HuH-7.5 (cell line): Measurements from ENCODE around the gene TTC7B.

Experiments used
- DNase-seq: peaks from one replicate; pipeline ENCODE4 v3.0.0; 2011; ENCODE audit warnings: low spot score

TTC7B gene

GRCh38 chr14:90648421-90648820 is 167.8 kb downstream of the TTC7B start:
- DNase-seq, result no peak

DNA sequence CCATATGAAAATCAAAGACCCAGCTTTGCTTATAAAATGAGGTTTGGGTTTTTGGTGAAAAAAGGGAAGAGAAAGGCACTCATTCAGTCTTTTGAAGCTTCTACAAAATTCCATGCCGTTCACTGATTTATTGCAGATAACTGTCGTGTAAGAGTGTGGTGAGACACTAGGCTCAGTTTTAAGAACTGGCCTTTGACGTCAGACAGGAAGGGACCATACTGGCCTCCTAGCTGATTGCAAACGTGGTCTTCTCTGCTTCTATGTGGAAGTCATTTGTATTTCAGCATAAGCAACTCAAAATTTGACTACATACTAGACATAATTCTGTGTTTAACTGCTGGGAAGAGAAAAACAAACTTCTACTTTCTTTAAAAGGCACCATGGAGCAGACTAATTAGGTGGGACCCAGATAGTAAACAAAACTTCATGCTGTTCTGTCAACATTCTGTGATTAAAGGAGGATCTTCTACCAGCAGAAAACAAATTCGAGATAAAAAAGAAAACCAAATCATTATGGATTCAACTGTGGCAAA is 168.7 kb downstream of the TTC7B start:
- DNase-seq, result no peak

DNA sequence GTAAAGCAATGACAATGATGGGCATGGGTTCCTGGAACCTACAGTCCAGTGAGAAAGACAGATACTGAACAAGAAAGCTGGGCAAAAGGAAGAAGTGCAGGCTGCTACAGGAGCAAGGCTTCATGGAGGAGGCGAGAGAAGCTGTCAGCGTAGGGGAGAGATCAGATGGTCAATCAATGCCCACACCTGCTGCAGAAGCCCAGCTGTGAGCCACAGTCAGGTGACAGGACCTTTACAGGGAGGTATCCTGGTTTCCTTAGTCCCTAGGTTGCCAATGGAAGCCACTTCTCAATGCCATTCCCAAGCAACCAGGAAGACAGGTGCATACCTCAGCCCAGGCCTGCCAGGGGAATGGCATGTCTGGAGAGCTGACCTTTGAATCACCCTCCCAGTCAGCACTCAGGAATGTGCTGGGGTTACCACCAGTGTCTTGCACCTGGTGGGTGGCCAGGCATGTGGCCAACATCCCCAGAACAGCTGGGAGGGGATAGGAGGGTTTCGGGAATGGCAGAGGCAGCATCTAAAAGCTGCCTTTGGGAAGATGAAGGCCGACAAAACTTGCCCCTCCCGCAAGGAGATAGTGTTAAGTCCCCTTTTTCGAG is 170.3 kb downstream of the TTC7B start:
- DNase-seq, result no peak

DNA sequence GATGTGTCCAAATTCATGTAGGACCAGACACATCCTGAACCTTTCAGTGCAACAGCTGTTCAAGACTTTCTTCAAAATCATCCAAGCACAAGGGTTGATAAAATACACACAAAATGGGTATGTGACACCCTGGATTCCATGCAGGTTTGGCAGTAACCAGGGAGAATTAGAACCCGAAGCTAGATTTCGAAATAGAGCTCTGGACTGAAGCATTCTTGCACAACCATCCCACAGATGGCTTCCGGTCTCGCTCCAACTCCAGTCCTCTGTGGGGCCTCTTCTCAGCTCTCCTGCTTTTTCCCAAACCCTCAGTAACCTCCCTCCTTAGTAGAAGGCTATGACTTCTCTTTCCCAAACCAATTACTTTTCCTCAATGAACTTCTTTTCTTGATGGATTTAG is 171.3 kb downstream of the TTC7B start:
- no peak for DNase-seq

GRCh38 chr14:90643982-90644670 is 172.1 kb downstream of the TTC7B start:
- no peak for DNase-seq

GRCh38 chr14:90642244-90642717 is 173.9 kb downstream of the TTC7B start:
- DNase-seq, result no peak

DNA sequence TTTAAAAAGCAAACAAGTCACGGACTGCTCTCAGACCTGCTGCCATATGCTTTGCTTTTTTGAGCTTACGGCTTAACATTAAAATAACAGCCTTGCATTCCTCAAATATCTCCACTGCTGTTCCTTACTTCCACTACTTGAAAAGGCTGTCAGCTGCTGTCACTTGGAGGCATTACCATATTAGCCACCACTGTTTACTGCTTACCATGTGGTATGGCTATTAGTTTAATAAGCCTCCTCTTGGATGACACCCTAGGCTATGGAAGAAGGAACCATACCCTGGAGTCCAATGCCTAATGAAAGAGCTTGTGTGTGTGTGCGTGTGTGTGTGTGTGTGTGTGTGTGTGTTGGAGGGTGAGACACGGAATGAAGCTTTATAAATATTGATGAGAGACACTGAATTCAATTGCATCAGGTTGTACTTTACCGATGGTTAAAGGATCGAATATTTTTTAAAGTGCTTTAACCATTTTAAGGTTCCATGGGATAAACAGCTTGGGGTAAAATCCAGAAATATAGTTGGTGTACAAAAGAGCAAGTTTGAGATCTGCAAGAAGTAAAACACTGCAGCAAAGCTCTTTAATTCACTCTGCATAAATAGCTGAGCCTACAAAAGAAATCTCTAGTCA is 174.5 kb downstream of the TTC7B start:
- no peak for DNase-seq

DNA sequence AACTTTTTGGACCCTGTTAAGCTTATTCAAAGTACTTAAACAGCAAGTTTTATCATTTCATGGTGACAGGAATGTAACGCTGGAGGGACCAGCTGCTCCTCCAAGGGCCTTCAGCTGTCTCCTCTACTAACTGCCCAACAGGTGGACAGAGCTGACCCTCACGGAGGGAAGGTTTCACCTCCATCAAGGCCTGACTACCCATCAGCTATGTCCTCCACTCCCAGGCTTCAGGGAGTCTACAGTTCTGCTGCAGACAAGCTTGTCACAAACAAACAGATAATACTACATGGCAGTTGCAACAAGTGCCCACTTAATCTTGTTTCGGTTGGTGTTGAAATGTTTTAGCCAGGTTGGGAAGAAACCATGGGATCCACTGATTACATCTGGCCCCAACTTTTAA is 175.1 kb downstream of the TTC7B start:
- no peak for DNase-seq

- no peak for DNase-seq
Measured at GRCh38 chr14:90639641-90640040, 176.6 kb downstream of the TTC7B start.

- DNase-seq, result no peak
Measured at GRCh38 chr14:90632871-90633270, 183.4 kb downstream of the TTC7B start.

GRCh38 chr14:90632451-90632850 is 183.8 kb downstream of the TTC7B start:
- no peak for DNase-seq

DNA sequence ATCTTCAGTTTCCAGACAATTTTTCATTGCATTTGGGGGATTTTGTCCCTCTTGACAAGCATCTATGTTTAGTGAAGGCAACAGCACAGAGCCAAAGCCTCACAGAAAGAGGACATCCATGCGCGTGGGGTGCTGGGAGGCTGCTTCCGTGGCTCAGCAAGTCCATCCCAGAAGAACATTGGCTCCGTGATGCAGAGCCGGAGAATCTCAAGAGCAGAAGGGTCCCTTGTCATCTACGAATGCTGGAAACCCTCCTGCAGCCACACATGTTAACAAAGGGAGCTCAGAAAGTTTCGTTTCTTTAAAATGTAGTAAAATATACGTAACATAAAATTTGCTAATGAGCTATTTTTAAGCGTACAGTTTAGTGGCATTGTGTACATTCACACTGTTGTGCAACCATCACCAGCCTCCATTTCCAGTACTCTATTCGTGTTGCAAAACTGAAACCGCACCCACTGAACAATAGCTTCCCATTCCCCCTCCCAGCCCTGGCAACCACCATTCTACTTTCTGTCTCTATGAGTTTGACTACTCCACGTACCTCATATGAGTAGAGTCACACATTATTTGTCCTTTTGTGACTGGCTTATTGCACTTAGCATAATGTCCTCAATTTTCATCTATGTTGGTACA is 185.9 kb downstream of the TTC7B start:
- DNase-seq, result no peak

GRCh38 chr14:90629471-90629870 is 186.8 kb downstream of the TTC7B start:
- no peak for DNase-seq

DNA sequence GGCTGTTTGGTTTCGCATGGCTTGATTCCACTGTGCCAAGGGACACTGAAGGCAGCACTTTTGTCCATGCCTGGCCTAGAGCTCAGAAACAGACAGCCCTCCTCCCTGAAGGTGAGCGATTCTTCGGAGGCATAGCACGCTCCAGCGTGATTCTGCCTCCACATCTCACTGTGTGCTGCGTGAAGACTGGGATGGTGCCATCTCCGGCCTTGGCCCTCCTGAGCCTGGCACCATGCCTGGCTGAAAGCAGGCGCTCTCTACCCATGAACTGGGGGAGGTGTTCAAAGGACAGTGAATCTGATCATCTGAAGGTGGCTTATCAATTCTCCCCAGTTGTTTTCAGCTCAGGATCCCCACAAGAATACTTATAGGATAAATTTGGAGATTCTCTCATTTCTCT is 187.4 kb downstream of the TTC7B start:
- no peak for DNase-seq

DNA sequence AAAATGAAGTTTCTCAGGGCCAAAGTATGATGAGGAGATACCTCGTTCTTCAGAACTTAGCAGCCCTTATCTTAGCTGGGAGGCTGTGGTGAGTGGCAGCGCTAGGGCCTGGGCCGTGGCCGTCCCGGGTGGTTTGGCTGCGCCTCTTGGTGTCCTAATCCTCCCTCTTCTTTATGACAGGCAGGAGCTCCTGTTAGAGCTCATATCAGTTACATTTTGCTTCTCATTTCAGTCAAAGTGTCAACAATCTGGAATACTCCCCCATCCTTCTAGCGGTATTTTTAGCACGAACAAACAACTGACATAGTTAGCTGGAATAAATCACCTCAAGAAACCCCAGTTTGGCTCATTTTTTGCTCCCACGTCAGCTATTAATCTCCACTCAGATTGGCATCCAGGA is 188.8 kb downstream of the TTC7B start:
- no peak for DNase-seq

GRCh38 chr14:90626550-90626949 is 189.7 kb downstream of the TTC7B start:
- no peak for DNase-seq

- no peak for DNase-seq
Measured at GRCh38 chr14:90625445-90625844, 190.8 kb downstream of the TTC7B start.

GRCh38 chr14:90624732-90625400 is 191.4 kb downstream of the TTC7B start:
- no peak for DNase-seq

DNA sequence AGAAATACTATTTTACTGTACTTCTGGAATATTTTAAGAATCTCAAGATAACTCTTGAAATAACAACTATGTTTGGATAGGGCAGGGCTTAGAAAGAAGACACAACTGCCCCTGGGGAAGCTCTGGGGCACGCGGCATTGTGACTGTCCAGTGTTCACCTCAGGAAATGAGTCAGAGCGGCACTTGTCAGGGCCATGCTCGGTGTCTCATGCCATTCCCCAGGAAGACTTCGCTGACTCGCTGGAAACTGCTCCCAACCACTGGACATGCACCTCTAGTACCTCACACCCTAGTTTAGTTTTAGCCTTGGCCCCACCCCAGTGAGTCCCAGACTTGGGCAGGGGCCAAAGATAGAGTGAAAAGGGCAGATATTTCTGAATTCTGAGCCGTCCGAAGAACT is 192.0 kb downstream of the TTC7B start:
- DNase-seq, result no peak

GRCh38 chr14:90621201-90621600 is 195.0 kb downstream of the TTC7B start:
- DNase-seq, result no peak

DNA sequence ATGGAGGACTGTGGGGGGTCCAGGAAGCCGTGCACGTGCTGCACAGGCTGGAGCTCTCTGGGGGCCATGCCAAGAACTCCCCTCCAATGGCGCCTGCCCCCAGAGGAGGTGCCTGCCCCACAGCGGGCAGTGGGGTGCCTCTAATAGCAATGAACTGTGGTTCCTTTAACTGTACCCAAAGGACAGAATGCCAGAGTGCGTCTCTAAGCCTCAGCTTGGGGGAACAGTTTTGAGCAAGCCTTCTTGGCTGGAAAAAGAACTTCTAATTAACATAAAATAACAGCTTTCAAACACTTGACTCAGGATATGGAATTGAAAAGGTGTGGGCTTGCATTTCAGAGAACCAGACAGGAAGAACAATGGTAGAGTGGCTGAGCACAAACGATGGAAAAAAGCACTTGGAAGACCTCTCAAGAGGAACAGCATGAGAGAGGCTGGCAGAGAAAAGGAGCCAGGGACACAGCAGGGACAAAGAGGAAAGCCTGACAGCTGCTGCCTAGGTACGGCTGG is 195.6 kb downstream of the TTC7B start:
- no peak for DNase-seq

- no peak for DNase-seq
Measured at GRCh38 chr14:90619911-90620310, 196.3 kb downstream of the TTC7B start.
